GM19035 (cell line): Measurements from ENCODE around the gene EXOC2.

Source experiments
- ATAC-seq: cut with Tn5 transposase; IDR thresholded peaks from one replicate; pipeline ENCODE4 v1.9.1; 2021; ENCODE audit not compliant: unreplicated experiment

Gene EXOC2

GRCh38 chr6:473356-473755, 219.6 kb downstream of the EXOC2 start:
- ATAC-seq, result no peak

GRCh38 chr6:470901-471448, 222.0 kb downstream of the EXOC2 start:
- no peak for ATAC-seq

- ATAC-seq, result no peak
Measured at GRCh38 chr6:470051-470900, 222.7 kb downstream of the EXOC2 start.

DNA sequence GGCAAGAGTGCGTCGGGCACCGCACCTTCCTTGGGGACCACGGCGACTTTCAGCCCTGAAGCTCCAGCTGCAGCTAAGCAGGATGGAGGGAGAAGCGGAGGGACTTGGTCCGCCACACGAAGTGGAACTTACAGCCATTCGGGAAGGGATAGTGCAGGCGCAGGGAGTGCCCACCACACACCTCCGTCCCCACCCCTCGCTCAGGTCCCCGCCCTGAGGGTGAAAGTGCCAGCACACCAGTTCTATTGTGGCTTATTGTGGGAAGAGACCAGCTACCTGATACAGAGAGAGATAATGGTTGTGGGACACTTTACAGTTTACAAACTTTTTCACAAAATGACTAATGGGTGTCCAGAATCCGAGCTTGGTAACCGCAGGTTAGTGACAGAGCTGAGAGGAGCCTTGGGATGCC, 225.3 kb downstream of the EXOC2 start:
- ATAC-seq, result no peak

- no peak for ATAC-seq
Measured at GRCh38 chr6:467111-467510, 225.8 kb downstream of the EXOC2 start.

DNA sequence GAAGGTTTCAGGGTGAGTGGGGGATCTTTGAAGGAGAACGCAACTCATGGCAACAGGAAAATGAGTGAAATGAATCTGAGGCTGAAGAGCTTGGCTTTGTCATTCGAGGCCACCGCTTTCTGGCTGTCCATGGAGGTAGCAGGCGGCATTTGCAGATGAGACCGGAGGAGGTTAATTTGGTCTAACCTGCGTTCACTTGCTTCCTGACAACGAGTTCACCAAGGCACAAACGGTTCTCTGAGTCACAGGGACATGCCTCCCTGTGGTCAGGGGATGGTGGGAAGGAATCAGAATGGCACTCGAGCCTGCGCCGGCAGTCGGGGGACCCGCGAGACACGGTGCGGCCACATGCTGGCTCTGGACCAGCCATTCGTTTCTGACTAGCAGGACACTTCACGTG, 226.4 kb downstream of the EXOC2 start:
- no peak for ATAC-seq

DNA sequence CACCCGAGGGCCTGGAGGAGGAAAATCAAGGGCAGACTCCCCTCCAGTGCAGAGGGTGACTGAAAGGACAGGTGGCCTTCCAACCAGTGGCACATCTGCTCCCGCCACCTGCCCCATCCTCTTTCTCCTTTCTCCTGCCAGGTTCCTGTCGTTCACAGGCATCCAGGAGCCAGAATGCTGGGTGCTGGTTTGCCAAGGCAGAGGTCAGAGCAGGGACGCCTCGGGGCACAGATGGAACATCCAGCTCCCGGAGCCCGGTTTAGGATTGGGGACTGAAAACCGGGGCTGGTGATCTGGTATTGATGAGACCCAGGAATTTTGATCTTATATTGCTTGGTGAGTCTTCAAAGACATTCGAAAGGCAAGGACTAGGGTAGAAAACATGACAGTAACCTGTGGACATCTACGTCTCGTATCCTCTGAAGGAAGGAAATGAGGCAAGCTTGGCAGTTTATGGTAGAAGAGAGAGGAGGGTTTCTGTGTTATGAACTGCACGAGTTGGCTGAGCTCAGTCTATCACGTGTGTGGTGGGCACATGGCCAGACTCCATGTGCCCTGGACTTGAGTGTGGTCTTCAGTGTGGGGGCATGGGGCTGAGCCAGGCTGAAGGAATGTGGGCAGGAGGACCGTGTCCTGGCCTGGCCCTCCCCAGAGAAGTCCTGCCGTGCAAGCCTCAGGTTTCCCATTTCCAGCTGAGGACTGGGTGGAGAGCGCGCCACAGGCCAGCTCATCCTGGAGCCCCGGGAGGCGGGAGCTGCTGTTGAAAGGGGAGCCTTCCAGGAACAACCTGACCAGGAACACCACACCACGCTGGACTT, 227.2 kb downstream of the EXOC2 start:
- no peak for ATAC-seq

DNA sequence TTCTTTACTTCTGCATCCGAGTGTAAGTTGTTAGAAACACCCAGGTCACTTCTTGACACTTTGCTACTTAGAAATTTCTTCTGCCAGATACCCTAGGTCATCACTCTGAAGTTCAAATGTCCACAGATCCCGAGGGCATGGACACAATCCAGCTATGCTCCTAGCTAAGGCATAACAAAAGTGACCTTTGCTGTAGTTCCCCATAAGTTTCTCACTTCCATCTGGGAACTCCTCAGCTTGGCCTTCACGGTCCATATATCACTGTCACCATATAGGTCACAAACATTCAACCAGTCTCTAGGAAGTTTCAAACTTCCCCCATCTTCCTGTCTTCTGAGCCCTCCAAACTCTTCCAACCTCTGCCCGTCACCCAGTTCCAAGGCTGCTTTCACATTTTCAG, 236.1 kb downstream of the EXOC2 start:
- no peak for ATAC-seq

GRCh38 chr6:456358-456867, 236.5 kb downstream of the EXOC2 start:
- no peak for ATAC-seq

DNA sequence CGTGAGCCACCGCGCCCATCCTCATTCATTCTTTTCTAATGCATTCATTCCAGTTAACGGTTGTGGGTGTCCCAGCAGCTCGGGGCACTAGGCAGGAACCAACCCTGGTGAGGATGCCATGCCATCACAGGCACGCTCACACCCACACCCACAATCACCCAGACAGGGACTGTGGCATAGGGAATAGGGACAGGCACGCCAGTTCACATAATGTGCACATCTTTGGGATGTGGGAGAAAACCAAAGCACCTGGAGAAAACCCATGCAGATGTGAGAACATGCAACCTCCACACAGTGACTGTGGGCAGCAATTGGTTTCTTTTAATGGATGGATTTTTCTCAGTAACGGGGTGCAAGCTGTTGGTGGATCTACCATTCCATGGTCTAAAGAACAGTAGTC, 237.1 kb downstream of the EXOC2 start:
- no peak for ATAC-seq

- ATAC-seq, result no peak
Measured at GRCh38 chr6:455006-455585, 237.8 kb downstream of the EXOC2 start.

DNA sequence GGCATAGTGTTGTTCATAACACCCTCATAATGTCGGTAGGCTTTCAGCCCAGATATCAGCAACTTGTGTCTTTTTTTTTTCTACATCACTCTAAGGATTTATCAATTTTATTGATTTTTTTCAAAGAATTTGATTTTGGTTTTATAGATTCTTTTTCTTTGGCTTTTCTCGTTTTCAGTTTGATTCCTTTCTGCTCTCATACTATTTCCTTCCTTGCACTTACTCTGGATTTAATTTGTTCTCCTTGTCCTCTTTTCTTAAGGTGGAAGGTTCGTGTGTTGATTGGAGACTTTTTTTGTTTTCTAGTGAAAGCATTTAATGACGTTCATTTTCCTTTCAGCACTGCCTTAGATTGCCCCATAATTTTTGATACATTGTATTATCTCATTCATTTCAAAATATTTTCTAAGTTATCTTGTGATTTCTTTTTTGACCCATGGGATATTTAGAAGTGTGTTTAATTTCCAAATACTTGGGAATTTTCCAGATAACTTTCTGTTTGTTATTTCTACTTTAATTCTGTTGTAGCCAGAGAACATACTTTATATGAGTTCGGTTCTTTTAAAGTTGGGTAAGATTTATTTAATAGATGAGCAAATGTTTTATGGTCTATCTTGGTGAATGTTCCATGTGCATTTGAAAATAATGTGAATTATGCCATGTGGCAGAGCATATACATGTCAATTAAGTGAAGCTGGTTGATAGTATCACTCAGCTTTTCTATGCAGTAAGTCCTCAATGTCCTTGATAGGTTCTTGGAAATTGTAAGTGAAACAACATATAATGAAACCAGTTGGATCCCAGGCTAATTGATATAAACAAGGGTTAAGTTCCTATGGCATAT, 238.6 kb downstream of the EXOC2 start:
- no peak for ATAC-seq

DNA sequence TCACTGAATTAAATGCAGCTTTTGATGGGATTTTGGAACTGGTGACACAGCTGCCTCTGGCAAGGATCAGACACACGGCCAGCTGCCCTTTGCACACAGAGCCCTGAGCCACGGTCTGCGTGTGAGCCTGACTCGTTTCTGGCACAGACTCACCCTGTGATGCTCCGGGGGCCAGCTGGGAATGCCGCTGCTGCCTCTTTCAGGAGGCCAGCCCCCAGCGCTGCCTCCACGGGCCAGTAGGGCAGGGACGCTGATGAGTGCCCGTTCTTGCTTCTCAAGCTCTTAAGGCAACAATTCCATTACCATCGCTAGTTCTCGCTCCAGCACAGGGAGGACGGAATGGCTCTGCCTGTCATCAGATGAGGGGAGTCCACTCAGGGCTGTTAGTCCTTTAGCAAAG, 239.8 kb downstream of the EXOC2 start:
- ATAC-seq, result no peak

DNA sequence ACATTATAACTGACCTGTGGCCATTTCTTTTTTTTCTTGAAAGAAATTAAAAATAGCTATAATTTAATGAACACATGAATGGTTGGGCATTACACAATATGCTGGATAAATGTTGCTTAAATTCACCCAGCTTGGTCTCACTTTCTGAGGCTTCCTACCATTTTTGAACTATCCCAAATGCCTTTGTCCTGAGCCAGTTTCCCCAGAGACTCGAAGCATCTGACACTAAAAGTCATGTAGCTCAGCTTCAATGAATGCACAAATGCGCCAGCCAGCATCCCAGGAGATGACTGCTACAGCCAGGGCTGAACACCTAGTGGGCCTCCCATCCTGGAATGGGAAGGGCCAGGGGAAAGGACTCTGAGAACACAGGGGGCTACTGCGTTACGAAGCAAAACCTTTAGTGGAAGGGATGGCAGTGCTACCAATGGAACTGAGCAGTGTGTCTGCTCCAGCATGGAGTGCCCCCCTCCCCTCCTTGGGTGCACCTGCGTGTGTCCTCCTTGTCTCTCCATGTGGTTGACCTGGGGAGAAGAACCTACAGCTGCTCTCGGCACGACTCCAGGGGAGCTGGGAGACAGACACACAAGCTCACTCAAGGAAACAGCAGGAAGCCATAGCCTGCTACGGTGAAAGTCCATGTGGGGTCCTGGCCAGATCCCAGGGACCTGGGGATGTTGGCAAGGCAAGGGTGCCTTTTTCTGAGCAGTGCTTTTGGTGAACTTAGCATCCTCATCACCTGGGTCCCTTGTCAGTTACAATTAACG, 240.5 kb downstream of the EXOC2 start:
- no peak for ATAC-seq

DNA sequence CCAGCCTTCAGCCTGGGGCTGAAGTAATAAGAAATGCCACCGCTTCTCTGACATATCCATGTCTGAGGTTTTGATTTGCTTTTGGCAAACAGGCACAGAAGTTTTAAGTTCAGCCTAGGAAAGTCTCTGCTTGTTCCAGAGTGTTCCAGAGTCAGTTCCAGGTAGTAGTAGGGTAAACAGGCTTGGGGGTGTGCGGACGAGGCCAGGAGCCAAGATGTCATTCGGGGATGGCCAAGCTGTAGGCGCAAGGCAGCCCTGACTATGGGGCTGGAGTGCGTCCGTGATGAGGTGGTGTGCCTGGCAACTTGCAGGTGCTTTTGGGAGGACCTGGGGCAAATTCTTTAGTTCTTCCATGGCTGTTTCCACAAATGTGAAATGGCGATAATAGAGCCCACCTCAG, 241.1 kb downstream of the EXOC2 start:
- ATAC-seq, result no peak

GRCh38 chr6:451336-451735, 241.6 kb downstream of the EXOC2 start:
- ATAC-seq, result no peak

- no peak for ATAC-seq
Measured at GRCh38 chr6:449486-450419, 243.2 kb downstream of the EXOC2 start.

DNA sequence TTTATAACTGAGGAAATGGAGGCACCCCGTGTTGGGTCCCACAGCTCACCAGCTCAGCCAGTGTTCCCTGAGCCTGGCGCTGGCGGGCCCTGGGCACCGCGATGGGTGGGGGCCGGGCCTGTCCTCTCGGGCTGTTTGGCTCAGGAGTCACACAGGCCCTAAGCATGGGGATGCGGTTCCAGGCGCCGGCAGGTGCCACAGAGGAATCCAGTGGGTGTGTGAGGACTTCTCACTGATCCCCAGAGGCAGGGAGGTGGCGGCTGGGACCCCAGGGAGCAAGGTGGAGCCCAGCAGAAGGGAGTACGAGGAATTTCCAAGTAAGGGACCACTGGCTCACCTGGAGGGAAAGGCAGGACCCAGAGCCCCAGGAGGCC, 243.9 kb downstream of the EXOC2 start:
- ATAC-seq, result no peak
